ENCODE results near the gene FGF18. TPM values are rescaled to one million over a fixed set of nuclear protein-coding genes. Genes with fewer than 3 reads are reported as not detected.

Gene FGF18
- total RNA-seq, 6 donors from 2014 or later, result 0.44 to 4.6 (median 1.4) TPM

GRCh38 chr5:171441246-171441791 is 21.9 kb downstream of the FGF18 start:
- H3K36me3 ChIP-seq, result no peaks in the 10 kb centered on the region
- DNase-seq (no peak), ATAC-seq (ENCODE audit: low FRiP score in 2 of 2) (no peak)
- H3K4me1 ChIP-seq, result peaks cover 0 to 4% (median 0%) of the 10 kb centered on the region in 4 donors
- H3K9me3 ChIP-seq, result no peaks in the 10 kb centered on the region
- no peak overlapping the region for H3K4me3 ChIP-seq
- 87 to 91% methylated on average over 12 to 14 of the region's 14 CpGs for WGBS, 2 donors
- H3K27me3 ChIP-seq, result no peaks in the 10 kb centered on the region
- TF ChIP-seq CTCF (IDR thresholded peaks at IDR 0.05), result no peak
- no peak for TF ChIP-seq POLR2A (IDR thresholded peaks at IDR 0.05)
- no peak for TF ChIP-seq EP300 (IDR thresholded peaks at IDR 0.05)
- no peak for TF ChIP-seq POLR2AphosphoS5 (IDR thresholded peaks at IDR 0.05)
- H3K27ac ChIP-seq, result no peak overlapping the region

GRCh38 chr5:171442287-171443042 is 23.0 kb downstream of the FGF18 start:
- no peaks in the 10 kb centered on the region for H3K9me3 ChIP-seq
- no peak overlapping the region for H3K4me3 ChIP-seq
- ATAC-seq (ENCODE audit: low FRiP score in 2 of 2), result no peak
- H3K27ac ChIP-seq, result no peak overlapping the region
- no peaks in the 10 kb centered on the region for H3K36me3 ChIP-seq
- DNase-seq, result no peak
- no peaks in the 10 kb centered on the region for H3K27me3 ChIP-seq
- no peak for TF ChIP-seq POLR2A (IDR thresholded peaks at IDR 0.05)
- no peak for TF ChIP-seq CTCF (IDR thresholded peaks at IDR 0.05)
- TF ChIP-seq POLR2AphosphoS5 (IDR thresholded peaks at IDR 0.05), result no peak
- TF ChIP-seq EP300 (IDR thresholded peaks at IDR 0.05), result no peak
- 62% methylated on average over 12 to 13 of the region's 13 CpGs for WGBS, 2 donors
- no peaks in the 10 kb centered on the region for H3K4me1 ChIP-seq

- Histone ChIP-seq H3K27ac (no peak overlapping the region), H3K9me3 (no peaks in the 10 kb centered on the region), H3K27me3 (no peaks in the 10 kb centered on the region), H3K4me3 (no peak overlapping the region), H3K36me3 (no peaks in the 10 kb centered on the region), H3K4me1 (no peaks in the 10 kb centered on the region)
- DNase-seq, result no peak
- 92 to 96% methylated on average over 12 of the region's 12 CpGs for WGBS, 2 donors
- peak in 1 of 2 donors; percentile 20 for ATAC-seq (ENCODE audit: low FRiP score in 2 of 2)
- TF ChIP-seq CTCF (IDR thresholded peaks at IDR 0.05) (no peak), POLR2A (IDR thresholded peaks at IDR 0.05) (no peak)
Measured at GRCh38 chr5:171444582-171444981, 25.1 kb downstream of the FGF18 start.

GRCh38 chr5:171445644-171446516 is 26.4 kb downstream of the FGF18 start:
- peak; percentile 12 to 81 for ATAC-seq (ENCODE audit: low FRiP score in 2 of 2)
- Histone ChIP-seq H3K27ac (no peak overlapping the region), H3K9me3 (no peaks in the 10 kb centered on the region), H3K4me3 (no peak overlapping the region), H3K27me3 (no peaks in the 10 kb centered on the region), H3K4me1 (peaks cover 0 to 11% (median 4%) of the 10 kb centered on the region in 4 donors), H3K36me3 (no peaks in the 10 kb centered on the region)
- DNase-seq, result no peak
- TF ChIP-seq POLR2A (IDR thresholded peaks at IDR 0.05) (no peak), POLR2AphosphoS5 (IDR thresholded peaks at IDR 0.05) (no peak), CTCF (IDR thresholded peaks at IDR 0.05) (no peak), EP300 (IDR thresholded peaks at IDR 0.05) (no peak)
- 87 to 89% methylated on average over 13 to 14 of the region's 14 CpGs for WGBS, 2 donors

Data from upper lobe of left lung (tissue), 6 donors.